SHP77 treated with DMSO at 0.1 percent for 48 hours (cell line): ENCODE measurements around the gene LARP6.
"Not testable (repeated sequence)": the region's sequence is repeated elsewhere in the genome, so short reads cannot be mapped to it uniquely, and the experiment has no call there.

Experiments used
- DNase-seq: peaks from one replicate; lab custom pipeline; 2025; lab: John Stamatoyannopoulos, UW

The LARP6 gene

GRCh38 chr15:70858614-70859321 is 4.8 kb upstream of the LARP6 start:
- not testable (repeated sequence) for DNase-seq

DNA sequence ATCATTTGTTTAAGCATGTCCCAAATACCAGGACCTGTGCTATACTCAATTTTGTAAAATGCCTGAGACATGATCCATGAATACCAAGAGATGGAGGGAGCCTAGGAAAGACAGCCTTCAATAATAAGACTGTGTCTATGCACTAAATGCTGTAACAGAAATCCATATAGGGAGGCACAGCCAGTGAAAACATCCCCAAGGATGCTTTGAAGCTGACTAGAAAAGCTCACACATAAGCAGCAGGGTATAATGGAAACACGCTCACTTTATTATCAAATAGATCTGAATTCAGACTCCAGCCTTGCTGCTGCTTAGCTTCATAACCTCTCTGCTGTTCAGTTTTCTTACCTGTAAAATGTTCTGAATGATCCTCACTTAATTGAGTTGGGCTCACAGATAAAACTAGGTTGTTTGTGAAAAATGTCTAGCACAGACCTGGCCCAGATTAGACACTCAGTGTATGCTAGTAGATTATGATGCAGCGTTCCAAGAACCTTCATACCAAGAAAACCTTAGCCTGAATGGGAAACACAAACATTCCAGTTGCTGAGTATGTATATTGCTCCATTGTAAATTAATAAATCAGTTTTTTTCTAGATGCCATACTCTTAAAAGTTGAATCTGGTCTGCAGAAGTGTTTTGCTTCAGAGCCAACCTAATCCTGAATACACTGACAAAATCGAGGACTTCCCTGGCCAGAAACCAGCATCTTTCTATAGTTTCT is 3.8 kb upstream of the LARP6 start:
- DNase-seq: no peak

- DNase-seq: no peak
These were observed 3.1 kb upstream of the LARP6 start for GRCh38 chr15:70856884-70857561.

GRCh38 chr15:70856177-70856883 is 2.4 kb upstream of the LARP6 start:
- DNase-seq: no peak

DNA sequence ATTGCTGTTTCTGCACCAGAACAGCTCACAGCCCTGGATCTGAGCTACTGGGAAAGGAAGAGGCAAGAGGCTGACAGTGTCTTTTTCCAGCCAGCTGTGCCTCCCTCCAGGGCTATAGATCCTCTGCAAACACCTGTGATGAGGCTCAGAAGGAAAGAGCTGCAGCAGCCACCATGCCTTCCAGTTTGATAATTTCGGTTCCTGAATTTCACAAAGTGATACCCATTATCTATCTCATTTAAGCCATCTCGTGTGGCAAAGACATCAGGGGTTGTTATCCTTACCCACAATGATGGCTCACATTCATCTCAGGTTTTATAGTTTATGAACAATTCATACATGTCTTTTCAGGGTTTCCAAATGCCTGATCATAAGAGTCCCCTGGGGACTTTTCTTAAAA is 1.8 kb upstream of the LARP6 start:
- DNase-seq: no peak

GRCh38 chr15:70854666-70854976 is 664 bp upstream of the LARP6 start:
- no peak for DNase-seq

- no peak for DNase-seq
These were observed 512 bp downstream of the LARP6 start for GRCh38 chr15:70853318-70853972.

DNA sequence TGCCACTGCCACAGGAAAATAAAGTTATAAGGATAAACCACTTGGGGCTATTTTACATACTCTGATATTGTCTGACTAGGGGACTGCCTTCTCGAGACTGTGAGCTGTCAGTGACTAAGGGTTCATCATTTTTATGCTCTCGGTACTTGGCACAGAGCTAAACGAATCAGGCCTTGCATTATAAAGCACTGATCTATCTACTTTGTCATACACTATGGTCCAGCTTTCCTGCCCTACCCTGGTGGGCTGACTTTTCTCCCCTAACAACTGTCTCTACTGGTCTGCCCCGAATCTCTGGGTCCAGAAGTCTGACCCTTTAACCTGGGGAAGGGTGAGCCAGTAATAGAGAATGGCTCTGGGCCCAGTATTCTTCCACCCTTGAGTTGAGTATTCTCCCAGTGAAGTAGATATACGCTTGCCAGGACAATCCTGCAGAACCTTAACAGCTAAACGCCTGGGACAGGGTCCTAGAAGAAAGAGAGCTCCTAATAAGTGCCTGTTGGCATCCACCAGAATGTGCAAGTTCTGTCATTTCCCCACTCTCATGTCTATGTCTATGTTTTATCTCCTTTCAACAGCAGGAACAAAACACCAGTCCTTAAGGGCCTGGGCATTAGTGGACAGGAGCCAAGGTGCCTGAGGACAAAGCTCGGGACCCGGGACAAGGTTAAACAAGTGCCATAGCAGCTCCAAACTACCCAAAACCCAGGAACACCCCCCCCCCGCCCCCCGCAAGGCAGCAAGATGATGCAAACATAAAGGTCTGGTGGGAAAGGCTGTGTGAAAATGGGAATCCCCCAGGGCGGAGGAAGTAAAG is 1.2 kb downstream of the LARP6 start:
- DNase-seq: no peak

GRCh38 chr15:70851889-70852288 is 2.1 kb downstream of the LARP6 start:
- no peak for DNase-seq

GRCh38 chr15:70845602-70846360 is 8.2 kb downstream of the LARP6 start:
- no peak for DNase-seq

DNA sequence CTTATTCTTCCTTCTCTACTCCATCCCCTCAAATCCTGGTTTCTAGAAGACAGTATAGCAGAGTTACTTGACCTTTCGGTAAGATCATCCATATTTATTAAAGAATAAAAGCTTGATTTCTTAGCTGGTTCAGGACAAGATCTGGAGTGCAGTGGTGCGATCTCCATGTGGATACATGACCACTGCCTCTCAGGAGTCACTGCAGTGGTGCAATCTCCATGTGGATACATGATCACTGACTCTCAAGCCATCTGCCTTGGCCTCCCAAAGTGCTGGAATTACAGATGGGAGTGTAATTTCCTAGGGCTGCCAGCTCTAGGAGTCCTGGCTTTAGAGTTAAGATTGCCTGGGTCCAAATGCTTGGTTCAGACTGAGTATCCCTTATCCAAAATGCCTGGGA is 16.5 kb downstream of the LARP6 start:
- DNase-seq: no peak

GRCh38 chr15:70835841-70836240 is 18.1 kb downstream of the LARP6 start:
- no peak for DNase-seq

GRCh38 chr15:70835415-70835814 is 18.5 kb downstream of the LARP6 start:
- no peak for DNase-seq

GRCh38 chr15:70834999-70835398 is 19.0 kb downstream of the LARP6 start:
- no peak for DNase-seq

DNA sequence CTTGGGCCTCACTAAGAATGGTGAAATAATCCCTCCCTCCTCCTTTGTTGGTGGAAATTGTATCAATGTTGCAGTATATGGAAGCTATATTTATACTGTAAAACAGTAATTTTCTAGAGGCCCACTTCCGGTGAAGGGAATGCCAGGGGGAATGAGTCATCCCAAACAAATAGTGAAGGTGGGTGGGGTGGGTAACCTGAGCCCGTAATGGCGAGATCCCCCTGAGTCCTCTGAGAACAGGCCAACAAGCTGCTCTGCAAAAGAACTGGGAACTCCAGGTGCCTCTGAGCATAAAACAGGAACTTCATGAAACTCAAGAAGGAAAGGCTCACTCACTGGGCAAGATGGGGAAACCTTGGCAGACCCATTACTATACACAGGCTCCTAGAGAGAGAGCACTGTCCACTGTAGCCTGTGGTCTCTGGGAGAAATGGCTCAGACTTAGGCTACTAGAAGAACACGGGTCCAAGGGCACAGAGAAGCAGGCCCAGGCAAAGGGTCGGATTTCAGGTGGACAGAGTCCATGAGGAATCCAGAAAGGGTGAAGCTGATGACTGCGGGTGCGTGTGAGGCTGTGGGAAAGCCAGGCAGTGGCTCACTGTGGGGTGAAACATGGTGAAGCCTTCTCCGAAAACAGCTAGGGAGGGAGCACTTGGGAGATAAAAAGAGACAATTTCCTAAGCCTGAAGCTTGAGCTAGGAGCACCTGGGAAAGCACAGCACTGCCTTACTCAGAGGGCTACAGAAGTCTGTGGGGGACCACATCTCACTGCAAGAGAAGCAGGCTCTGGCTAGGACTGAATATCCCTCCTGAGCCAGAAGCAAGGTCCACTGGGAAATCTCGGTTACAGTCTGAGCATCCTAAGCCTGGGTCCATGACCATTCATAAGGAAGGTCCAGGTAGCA is 19.8 kb downstream of the LARP6 start:
- DNase-seq: peak; percentile 14

GRCh38 chr15:70833422-70833821 is 20.5 kb downstream of the LARP6 start:
- no peak for DNase-seq

DNA sequence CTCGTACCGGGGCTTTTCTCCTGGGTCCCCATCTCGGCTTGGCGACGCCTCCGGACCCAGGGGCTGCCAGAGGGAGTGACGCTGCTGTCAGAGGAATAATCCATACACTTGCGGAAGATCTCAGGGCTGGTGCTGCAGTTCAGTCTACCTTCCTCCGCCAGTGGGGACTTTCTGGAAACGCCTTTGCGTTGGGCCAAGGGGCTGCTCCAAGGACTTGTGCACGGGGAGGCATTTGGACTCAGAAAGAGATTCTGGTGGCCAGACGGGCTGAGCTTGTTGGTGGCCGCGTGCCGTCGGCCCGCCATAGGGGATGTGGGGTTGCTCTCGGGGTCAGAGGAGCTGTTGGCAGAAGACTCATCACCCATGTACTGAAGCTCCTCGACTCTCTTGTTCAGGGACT is 21.8 kb downstream of the LARP6 start:
- no peak for DNase-seq

DNA sequence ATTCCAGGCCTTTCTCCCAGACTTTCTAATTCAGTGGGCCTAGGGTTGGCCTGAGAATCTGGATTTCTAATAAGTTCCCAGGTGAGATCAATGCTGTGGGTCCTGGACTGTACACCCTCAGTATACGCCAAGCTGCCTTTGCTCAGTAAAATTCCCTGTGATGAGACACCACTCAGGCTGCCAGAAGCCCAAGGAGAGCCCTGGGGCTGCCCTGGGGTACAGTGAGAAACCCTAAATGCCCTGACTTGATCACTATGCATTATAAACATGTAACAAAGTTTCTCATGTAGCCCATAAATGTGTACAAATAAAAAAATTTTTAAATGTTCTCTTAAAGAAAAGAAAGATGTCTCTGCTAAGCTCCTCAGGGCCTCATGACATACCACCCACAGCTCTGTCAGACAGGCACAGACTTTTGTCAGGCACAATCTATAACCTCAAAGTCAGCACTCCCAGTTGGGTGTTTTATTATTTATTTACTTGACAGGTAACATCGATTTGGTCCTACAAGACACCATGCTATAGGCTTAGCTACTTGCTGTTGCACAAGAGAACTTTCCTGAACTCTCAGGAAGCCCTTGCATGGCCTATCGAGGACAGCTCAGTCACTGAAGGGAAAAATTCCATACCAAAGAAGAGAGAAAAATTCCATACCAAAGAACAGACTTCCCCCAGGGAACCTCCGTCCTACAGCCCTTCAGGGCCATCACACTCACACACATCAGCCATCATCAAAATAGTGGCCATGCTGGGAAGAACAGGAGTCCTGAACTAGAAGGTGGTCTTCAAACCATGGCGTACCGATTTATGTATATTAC is 22.7 kb downstream of the LARP6 start:
- DNase-seq: no peak

- DNase-seq: no peak
These were observed 23.3 kb downstream of the LARP6 start for GRCh38 chr15:70830615-70831014.
